Tibial nerve (tissue), 4 donors: ENCODE data around the gene NSG2. TPM values are rescaled to one million over a fixed set of nuclear protein-coding genes. Genes with fewer than 3 reads are reported as not detected.

Source experiments
- DNase-seq, 2 donors: peaks; one replicate each; pipeline ENCODE4 v3.0.0-alpha.2; 2019; ENCODE audit warnings: low spot score in 2 of 2
- H3K27ac ChIP-seq, 4 donors: fragments of 200-600 bp; sonication (generic) in 3 of 4; one replicate each; pipeline ENCODE4 v1.5.1; 2017 to 2019; ENCODE audit warnings: mild to moderate bottlenecking in 1 of 4
- H3K27me3 ChIP-seq, 2 donors: fragments of 200-600 bp; sonication (generic) in 1 of 2; one replicate each; pipeline versions ENCODE4 v1.5.1 to v1.6.0; 2017 to 2019
- H3K36me3 ChIP-seq, 3 donors: fragments of 200-600 bp; sonication (generic); one replicate each; pipeline ENCODE4 v1.5.1; 2018 to 2019
- H3K4me1 ChIP-seq, 4 donors: fragments of 200-600 bp; sonication (generic) in 3 of 4; one replicate each; pipeline ENCODE4 v1.5.1; 2017 to 2019
- H3K4me3 ChIP-seq, 4 donors: fragments of 200-600 bp; sonication (generic) in 3 of 4; one replicate each; pipeline ENCODE4 v1.5.1; 2017 to 2019; ENCODE audit warnings: mild to moderate bottlenecking in 1 of 4, moderate library complexity in 1 of 4
- H3K9me3 ChIP-seq, 4 donors: fragments of 200-600 bp; sonication (generic) in 3 of 4; one replicate each; pipeline ENCODE4 v1.5.1; 2017 to 2019
- EP300 ChIP-seq, 2 donors: sonication (generic); formaldehyde crosslinking; IDR thresholded peaks; one replicate each; pipeline ENCODE4 v1.6.1; 2017; ENCODE audit warnings: antibody characterized with exemption in 2 of 2, mild to moderate bottlenecking in 1 of 2
- POLR2A ChIP-seq, 2 donors: fragments of 450-650 bp; IDR thresholded peaks; one replicate each; pipeline ENCODE4 v1.6.1; 2017; ENCODE audit warnings: antibody characterized with exemption in 2 of 2, mild to moderate bottlenecking in 2 of 2, moderate library complexity in 2 of 2
- WGBS, 2 donors: methylation state at CpG; one replicate each; pipeline ENCODE4 v1.1.5; 2018; 5-methylcytosine and 5-hydroxymethylcytosine counted together
- total RNA-seq, 4 donors: library from RNA; depleted of rRNA; stranded (reverse); fragments of >200 nt; gene quantifications; one replicate each; pipeline ENCODE4 v1.1.0, GENCODE V29; 2016
- TF ChIP-seq, protein P1 (sequence below), 5 experiments: fragments of 200-600 bp in 3 of 5; fragments of 450-650 bp in 2 of 5; sonication (generic) in 3 of 5; IDR thresholded peaks; one replicate each; pipeline ENCODE4 v1.5.1; 2016 to 2019; ENCODE audit warnings: antibody characterized with exemption in 5 of 5, mild to moderate bottlenecking in 3 of 5, moderate library complexity in 2 of 5

NSG2 gene
- total RNA-seq, 4 donors from 2014 or later = not detected

DNA sequence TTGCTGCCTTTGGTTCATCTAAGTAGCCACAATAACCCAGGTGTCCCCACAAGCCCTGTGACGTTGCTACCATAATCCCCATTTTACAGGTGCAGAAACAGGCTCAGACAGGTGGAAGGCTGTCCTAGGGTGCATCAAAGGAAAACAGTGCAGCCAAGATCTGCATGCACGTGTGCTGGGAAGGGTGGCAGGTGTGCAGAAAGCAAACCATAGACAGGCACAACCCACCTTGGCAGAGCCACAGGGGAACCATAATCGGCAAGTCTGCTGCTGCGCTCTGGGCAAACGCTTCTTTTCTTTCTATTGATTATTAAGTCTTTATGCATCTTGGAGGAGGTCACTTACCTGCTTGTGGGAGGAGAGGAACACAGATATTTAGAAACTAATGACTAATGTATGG, 7.1 kb downstream of the NSG2 start:
- no peak for DNase-seq

DNA sequence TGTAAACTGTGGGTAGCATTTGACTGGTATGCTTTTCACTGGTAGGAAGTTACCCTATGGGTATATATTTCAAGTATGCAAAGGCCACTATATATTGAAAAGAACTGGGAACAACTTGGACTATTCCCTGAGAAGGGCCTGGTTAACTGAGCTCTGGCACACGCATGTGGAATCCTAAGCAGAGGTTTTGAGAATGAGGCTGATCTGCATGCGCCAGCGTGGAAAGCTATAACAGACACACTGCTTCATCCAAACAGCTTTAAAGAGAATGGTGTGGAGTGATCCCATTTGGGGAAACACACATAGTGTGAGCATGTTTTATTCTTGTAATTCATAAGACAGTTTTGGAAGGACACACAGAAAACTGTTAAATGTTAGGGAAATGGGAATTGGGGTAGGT, 8.4 kb downstream of the NSG2 start:
- TF ChIP-seq, protein P1, sequence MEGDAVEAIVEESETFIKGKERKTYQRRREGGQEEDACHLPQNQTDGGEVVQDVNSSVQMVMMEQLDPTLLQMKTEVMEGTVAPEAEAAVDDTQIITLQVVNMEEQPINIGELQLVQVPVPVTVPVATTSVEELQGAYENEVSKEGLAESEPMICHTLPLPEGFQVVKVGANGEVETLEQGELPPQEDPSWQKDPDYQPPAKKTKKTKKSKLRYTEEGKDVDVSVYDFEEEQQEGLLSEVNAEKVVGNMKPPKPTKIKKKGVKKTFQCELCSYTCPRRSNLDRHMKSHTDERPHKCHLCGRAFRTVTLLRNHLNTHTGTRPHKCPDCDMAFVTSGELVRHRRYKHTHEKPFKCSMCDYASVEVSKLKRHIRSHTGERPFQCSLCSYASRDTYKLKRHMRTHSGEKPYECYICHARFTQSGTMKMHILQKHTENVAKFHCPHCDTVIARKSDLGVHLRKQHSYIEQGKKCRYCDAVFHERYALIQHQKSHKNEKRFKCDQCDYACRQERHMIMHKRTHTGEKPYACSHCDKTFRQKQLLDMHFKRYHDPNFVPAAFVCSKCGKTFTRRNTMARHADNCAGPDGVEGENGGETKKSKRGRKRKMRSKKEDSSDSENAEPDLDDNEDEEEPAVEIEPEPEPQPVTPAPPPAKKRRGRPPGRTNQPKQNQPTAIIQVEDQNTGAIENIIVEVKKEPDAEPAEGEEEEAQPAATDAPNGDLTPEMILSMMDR (IDR thresholded peaks at IDR 0.05) = no peak
- TF ChIP-seq POLR2A (IDR thresholded peaks at IDR 0.05) = no peak
- no peak for TF ChIP-seq EP300 (IDR thresholded peaks at IDR 0.05)
- no peaks in the 10 kb centered on the region for H3K9me3 ChIP-seq
- H3K36me3 ChIP-seq = no peaks in the 10 kb centered on the region
- H3K27ac ChIP-seq = no peak overlapping the region
- no peaks in the 10 kb centered on the region for H3K27me3 ChIP-seq
- WGBS, 2 donors = 85% methylated on average over 3 of the region's 3 CpGs
- no peak overlapping the region for H3K4me3 ChIP-seq
- H3K4me1 ChIP-seq = no peaks in the 10 kb centered on the region
- no peak for DNase-seq

More for the DNA sequence above, 7.1 kb downstream of the NSG2 start:
- no peaks in the 10 kb centered on the region for H3K36me3 ChIP-seq
- no peaks in the 10 kb centered on the region for H3K27me3 ChIP-seq
- 71 to 78% methylated on average over 5 of the region's 5 CpGs for WGBS, 2 donors
- H3K27ac ChIP-seq = no peak overlapping the region
- H3K4me3 ChIP-seq = no peak overlapping the region
- TF ChIP-seq EP300 (IDR thresholded peaks at IDR 0.05) (no peak), POLR2A (IDR thresholded peaks at IDR 0.05) (no peak)
- TF ChIP-seq, protein P1 (IDR thresholded peaks at IDR 0.05) = no peak
- H3K9me3 ChIP-seq = no peaks in the 10 kb centered on the region
- H3K4me1 ChIP-seq = no peaks in the 10 kb centered on the region

DNA sequence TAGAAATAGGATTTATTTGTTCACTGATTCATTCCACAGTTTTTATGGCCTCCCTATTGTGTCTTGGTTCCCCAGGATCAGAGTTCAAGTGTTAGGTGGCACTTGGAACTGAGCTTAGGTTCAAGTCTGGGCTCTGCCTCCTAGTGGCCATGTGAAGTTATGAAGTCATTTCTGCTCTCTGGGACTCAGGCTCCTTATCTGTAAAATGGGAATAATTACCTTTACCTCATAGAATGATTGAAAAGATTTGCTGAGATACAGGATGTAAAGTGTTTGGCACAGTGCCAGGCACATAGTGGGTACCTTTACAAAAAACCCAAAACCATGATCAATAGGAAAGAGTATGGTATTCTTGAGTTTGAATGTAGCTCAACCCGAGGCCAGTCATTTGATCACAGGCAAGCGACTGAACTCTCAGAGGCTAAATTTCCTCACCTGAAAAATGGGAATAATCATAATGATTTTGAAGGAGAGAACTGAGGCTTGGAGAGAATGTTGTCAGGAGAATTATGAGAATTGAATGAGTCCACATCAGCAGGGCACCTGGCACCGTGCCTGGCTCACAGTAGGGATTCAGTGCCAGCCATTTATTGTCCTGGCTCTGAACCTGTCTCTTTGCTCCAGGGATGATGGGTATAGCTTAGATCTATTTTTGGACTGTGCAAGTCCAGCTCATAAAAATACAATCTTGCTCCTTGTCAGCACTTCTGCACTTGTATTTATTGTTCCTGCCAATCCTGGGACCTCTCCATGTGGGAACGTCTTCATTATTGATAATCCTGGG, 10.8 kb downstream of the NSG2 start:
- WGBS, 2 donors = 72 to 81% methylated on average over 4 of the region's 4 CpGs
- Histone ChIP-seq H3K4me1 (no peaks in the 10 kb centered on the region), H3K27me3 (peaks cover 0 to 3% of the 10 kb centered on the region in 2 donors), H3K9me3 (peaks cover 0 to 7% (median 0%) of the 10 kb centered on the region in 4 donors), H3K27ac (no peak overlapping the region), H3K36me3 (no peaks in the 10 kb centered on the region), H3K4me3 (no peak overlapping the region)
- DNase-seq = no peak
- TF ChIP-seq, protein P1 (IDR thresholded peaks at IDR 0.05) = no peak
- no peak for TF ChIP-seq POLR2A (IDR thresholded peaks at IDR 0.05)
- TF ChIP-seq EP300 (IDR thresholded peaks at IDR 0.05) = no peak

DNA sequence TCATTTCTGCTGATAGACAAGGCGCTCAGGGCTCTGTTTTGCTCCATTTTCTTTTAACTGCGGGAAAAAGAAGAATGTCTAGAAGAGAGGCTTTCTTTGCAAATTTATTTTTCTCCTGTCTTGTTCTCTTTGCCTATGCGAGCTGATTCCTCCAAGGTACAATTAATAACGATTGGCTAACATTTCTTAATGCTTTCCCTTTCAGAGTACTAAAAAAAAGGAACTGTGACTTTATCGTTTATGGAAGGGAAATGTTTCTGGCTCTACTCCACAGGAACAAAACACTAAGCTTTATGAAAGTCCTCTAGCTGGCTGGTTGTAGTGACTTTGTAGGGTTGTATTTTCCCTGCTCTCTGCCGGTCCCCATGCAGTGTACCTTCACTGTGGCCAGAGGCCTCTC, 11.7 kb downstream of the NSG2 start:
- H3K27me3 ChIP-seq = peaks cover 0 to 4% of the 10 kb centered on the region in 2 donors
- 38 to 45% methylated on average over 6 of the region's 6 CpGs for WGBS, 2 donors
- H3K27ac ChIP-seq = no peak overlapping the region
- H3K9me3 ChIP-seq = peaks cover 0 to 7% (median 0%) of the 10 kb centered on the region in 4 donors
- H3K36me3 ChIP-seq = no peaks in the 10 kb centered on the region
- no peak for TF ChIP-seq POLR2A (IDR thresholded peaks at IDR 0.05)
- TF ChIP-seq, protein P1 (IDR thresholded peaks at IDR 0.05) = no peak
- no peak for TF ChIP-seq EP300 (IDR thresholded peaks at IDR 0.05)
- no peaks in the 10 kb centered on the region for H3K4me1 ChIP-seq
- DNase-seq = no peak
- H3K4me3 ChIP-seq = no peak overlapping the region

DNA sequence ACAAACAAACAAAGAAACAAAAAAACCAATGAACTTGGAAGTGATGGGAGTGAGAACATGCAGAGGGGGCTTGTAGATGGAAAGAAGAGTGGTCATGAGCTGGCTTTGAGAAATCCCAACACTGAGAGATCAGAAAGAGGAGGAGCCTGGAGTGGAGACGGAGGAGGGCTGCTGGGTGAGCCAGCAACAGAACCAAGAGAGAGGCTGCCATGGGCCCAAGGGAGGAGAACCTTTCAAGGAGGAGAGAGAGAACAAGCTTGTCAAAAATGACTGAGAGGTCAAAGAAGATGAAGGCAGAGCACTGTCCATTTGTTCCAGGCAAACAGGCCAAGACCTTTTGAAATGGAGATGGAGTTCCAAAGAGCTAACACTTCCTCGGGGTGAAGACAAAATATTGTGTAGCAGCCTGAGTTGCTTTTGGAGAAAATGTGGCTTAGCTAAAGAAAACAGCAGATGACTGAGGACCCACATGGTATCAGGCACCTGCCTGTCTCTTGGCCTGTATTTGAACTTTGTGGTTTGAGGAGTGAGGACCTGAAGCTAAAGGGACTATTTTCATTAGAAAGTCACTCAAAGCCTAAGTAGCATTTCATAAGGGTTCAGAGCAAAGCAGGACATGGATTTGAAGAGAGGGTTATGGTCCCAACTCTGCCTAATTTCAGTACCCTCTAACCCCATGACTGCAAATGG, 13.1 kb downstream of the NSG2 start:
- Histone ChIP-seq H3K9me3 (peaks cover 0 to 7% (median 0%) of the 10 kb centered on the region in 4 donors), H3K4me3 (no peak overlapping the region), H3K4me1 (no peaks in the 10 kb centered on the region), H3K27me3 (peaks cover 0 to 4% of the 10 kb centered on the region in 2 donors), H3K36me3 (no peaks in the 10 kb centered on the region), H3K27ac (no peak overlapping the region)
- DNase-seq = no peak
- 63 to 64% methylated on average over 2 of the region's 2 CpGs for WGBS, 2 donors
- TF ChIP-seq POLR2A (IDR thresholded peaks at IDR 0.05) (no peak), EP300 (IDR thresholded peaks at IDR 0.05) (no peak)
- TF ChIP-seq, protein P1 (IDR thresholded peaks at IDR 0.05) = no peak
